T-helper 17 cell (primary cell): ENCODE measurements around the gene ACE2. TPM values are rescaled to one million over a fixed set of nuclear protein-coding genes. Genes with fewer than 3 reads are reported as not detected.

Experiments
- ATAC-seq: fragments of 150-1000 bp; cut with Tn5 transposase; 2 replicates; pipeline ENCODE4 v1.10.0; 2021; ENCODE audit warnings: mild to moderate bottlenecking, moderate library complexity
- DNase-seq, 3 donors: peaks; one replicate each; pipeline versions ENCODE4 v3.0.0 to v3.0.0-alpha.2; 2020 to 2021
- H3K9me3 ChIP-seq: one replicate; pipeline ENCODE4 v1.7.0; 2013; ENCODE audit warnings: low read length, mild to moderate bottlenecking; ENCODE audit not compliant: control insufficient read depth, poor library complexity, severe bottlenecking
- H3K27ac Mint-ChIP-seq: one replicate; pipeline ENCODE4 v1.8.0; 2022; ENCODE audit warnings: mild to moderate bottlenecking, moderate library complexity, mixed read lengths
- H3K27me3 Mint-ChIP-seq: one replicate; pipeline ENCODE4 v1.8.0; 2022; ENCODE audit warnings: mixed read lengths
- H3K36me3 Mint-ChIP-seq: one replicate; pipeline ENCODE4 v1.8.0; 2022; ENCODE audit warnings: low read depth, mixed read lengths
- H3K4me1 Mint-ChIP-seq: one replicate; pipeline ENCODE4 v1.8.0; 2022; ENCODE audit warnings: mild to moderate bottlenecking, mixed read lengths
- H3K4me3 Mint-ChIP-seq: one replicate; pipeline ENCODE4 v1.8.0; 2022; ENCODE audit warnings: mild to moderate bottlenecking, moderate library complexity, mixed read lengths
- total RNA-seq, 4 donors: library from RNA in 2 of 4; stranded (reverse) in 2 of 4; gene quantifications; one replicate each; pipeline ENCODE4 v1.2.3 and lab custom pipeline; 2022 to 2026

ACE2 gene
- total RNA-seq, 2 donors from 2014 or later, result not detected

- H3K4me3 Mint-ChIP-seq, result no peak overlapping the region
- H3K9me3 ChIP-seq, result no peaks in the 10 kb centered on the region
- DNase-seq, result no peak
- no peak overlapping the region for H3K27ac Mint-ChIP-seq
- ATAC-seq, result no peak
- H3K27me3 Mint-ChIP-seq, result peaks cover 14% of the 10 kb centered on the region
- H3K36me3 Mint-ChIP-seq, result no peaks in the 10 kb centered on the region
- no peaks in the 10 kb centered on the region for H3K4me1 Mint-ChIP-seq
Observed at GRCh38 chrX:15522464-15522863, 78.3 kb downstream of the ACE2 start.

- no peak for ATAC-seq
- no peak overlapping the region for H3K27ac Mint-ChIP-seq
Observed at GRCh38 chrX:15515931-15516330, 84.8 kb downstream of the ACE2 start.

GRCh38 chrX:15514279-15514678, 86.5 kb downstream of the ACE2 start:
- no peaks in the 10 kb centered on the region for H3K4me1 Mint-ChIP-seq
- ATAC-seq, result no peak
- no peak for DNase-seq
- no peak overlapping the region for H3K27ac Mint-ChIP-seq
- no peaks in the 10 kb centered on the region for H3K36me3 Mint-ChIP-seq
- no peak overlapping the region for H3K4me3 Mint-ChIP-seq
- H3K27me3 Mint-ChIP-seq, result no peaks in the 10 kb centered on the region
- H3K9me3 ChIP-seq, result no peaks in the 10 kb centered on the region

More at GRCh38 chrX:15515931-15516330, 84.8 kb downstream of the ACE2 start:
- DNase-seq, result no peak
- H3K9me3 ChIP-seq, result no peaks in the 10 kb centered on the region
- Mint-ChIP-seq H3K4me3 (no peak overlapping the region), H3K27me3 (no peaks in the 10 kb centered on the region), H3K4me1 (no peaks in the 10 kb centered on the region), H3K36me3 (no peaks in the 10 kb centered on the region)

- Mint-ChIP-seq H3K27ac (no peak overlapping the region), H3K4me3 (no peak overlapping the region), H3K4me1 (no peaks in the 10 kb centered on the region), H3K27me3 (no peaks in the 10 kb centered on the region), H3K36me3 (no peaks in the 10 kb centered on the region)
- ATAC-seq (no peak), DNase-seq (no peak)
- no peaks in the 10 kb centered on the region for H3K9me3 ChIP-seq
Observed at GRCh38 chrX:15512401-15512965, 88.3 kb downstream of the ACE2 start.

- Mint-ChIP-seq H3K4me1 (no peaks in the 10 kb centered on the region), H3K4me3 (no peak overlapping the region), H3K36me3 (no peaks in the 10 kb centered on the region), H3K27ac (no peak overlapping the region), H3K27me3 (no peaks in the 10 kb centered on the region)
- DNase-seq, result no peak
- H3K9me3 ChIP-seq, result no peaks in the 10 kb centered on the region
- no peak for ATAC-seq
Observed at GRCh38 chrX:15511563-15511962, 89.2 kb downstream of the ACE2 start.

Other genes starting within 250 kb of the ACE2 start
- gene VEGFD, start 216.5 kb downstream of the ACE2 start, total RNA-seq, result not detected
- gene PIR, start 107.6 kb downstream of the ACE2 start, total RNA-seq, result not detected
- gene BMX, start 100.2 kb downstream of the ACE2 start, total RNA-seq, result not detected
- under 1 TPM; 0.22 to 0.29 TPM for gene CLTRN, start 63.8 kb upstream of the ACE2 start, total RNA-seq
- gene CA5B, start 137.3 kb upstream of the ACE2 start, total RNA-seq, result 10 to 100 TPM; 59.2 to 82.2 TPM
- gene ZRSR2, start 189.5 kb upstream of the ACE2 start, total RNA-seq, result 10 to 100 TPM; 18.5 to 19.6 TPM